Natural killer cell treated with Interleukin-12 subunit alpha and Interleukin-12 subunit beta and Interleukin-15 and Interleukin-18, amount 100 ng/mL, for 72 hours (primary cell): Measurements from ENCODE around the gene ENGASE. TPM values are rescaled to one million over a fixed set of nuclear protein-coding genes. Genes with fewer than 3 reads are reported as not detected.

Experiments used
- ATAC-seq, 2 donors: fragments of 150-1000 bp; cut with Tn5 transposase in 1 of 2; sonication (Bioruptor Pico), chemical (Tn5 transposase) in 1 of 2; 2 replicates each; pipeline ENCODE4 v1.10.0; 2021
- DNase-seq: peaks from one replicate; pipeline ENCODE4 v3.0.0; 2022; ENCODE audit warnings: low spot score
- H3K27ac Mint-ChIP-seq, 2 donors: 1 replicate in 1 of 2; 2 replicates in 1 of 2; pipeline ENCODE4 v1.8.0; 2022; ENCODE audit warnings: mixed read lengths in 2 of 2, mild to moderate bottlenecking in 1 of 2, moderate library complexity in 1 of 2
- H3K27me3 Mint-ChIP-seq, 2 donors: 1 replicate in 1 of 2; 2 replicates in 1 of 2; pipeline ENCODE4 v1.8.0; 2022; ENCODE audit warnings: mixed read lengths in 2 of 2
- H3K36me3 Mint-ChIP-seq: one replicate; pipeline ENCODE4 v1.8.0; 2022; ENCODE audit warnings: mixed read lengths
- H3K4me1 Mint-ChIP-seq, 2 donors: 1 replicate in 1 of 2; 2 replicates in 1 of 2; pipeline ENCODE4 v1.8.0; 2022; ENCODE audit warnings: low read depth in 2 of 2, mixed read lengths in 2 of 2, mild to moderate bottlenecking in 1 of 2
- H3K4me3 Mint-ChIP-seq: one replicate; pipeline ENCODE4 v1.8.0; 2022; ENCODE audit warnings: mixed read lengths
- H3K9me3 Mint-ChIP-seq: 2 replicates; pipeline ENCODE4 v1.8.0; 2022; ENCODE audit warnings: mixed read lengths
- total RNA-seq, 2 donors: library from RNA; stranded (reverse); gene quantifications; one replicate each; pipeline ENCODE4 v1.2.3, GENCODE V29; 2022

ENGASE gene
- total RNA-seq, 2 donors from 2014 or later, result 37.2 to 54.2 TPM

DNA sequence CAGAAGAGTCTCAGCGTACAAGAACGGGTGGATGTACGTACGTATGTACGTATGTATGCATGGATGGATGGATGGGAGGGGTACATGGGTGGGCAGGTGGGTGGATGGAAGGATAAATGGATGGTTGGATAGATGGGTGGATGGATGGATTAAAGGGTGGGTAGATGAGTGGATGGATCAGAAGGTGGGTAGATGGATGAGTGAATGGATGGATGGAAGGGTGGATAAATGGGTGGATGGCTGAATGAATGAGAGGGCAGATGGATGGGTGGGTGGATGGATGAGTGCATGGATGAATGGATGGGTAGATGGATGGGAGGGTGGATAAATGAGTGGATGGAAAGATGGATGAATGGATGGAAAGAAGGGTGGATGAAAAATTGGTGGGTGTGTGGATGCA is 45.6 kb downstream of the ENGASE start:
- no peaks in the 10 kb centered on the region for H3K36me3 Mint-ChIP-seq
- H3K4me3 Mint-ChIP-seq, result no peak overlapping the region
- ATAC-seq (no peak), DNase-seq (no peak)
- no peaks in the 10 kb centered on the region for H3K4me1 Mint-ChIP-seq
- H3K27ac Mint-ChIP-seq, result no peak overlapping the region
- H3K9me3 Mint-ChIP-seq, result no peaks in the 10 kb centered on the region
- peaks cover 0 to 2% of the 10 kb centered on the region in 2 donors for H3K27me3 Mint-ChIP-seq

- no peak for DNase-seq
- no peak overlapping the region for H3K4me3 Mint-ChIP-seq
- ATAC-seq, result no peak
- H3K4me1 Mint-ChIP-seq, result no peaks in the 10 kb centered on the region
- no peaks in the 10 kb centered on the region for H3K9me3 Mint-ChIP-seq
- no peak overlapping the region for H3K27ac Mint-ChIP-seq
- no peaks in the 10 kb centered on the region for H3K36me3 Mint-ChIP-seq
- H3K27me3 Mint-ChIP-seq, result peaks cover 0 to 4% of the 10 kb centered on the region in 2 donors
Observed at GRCh38 chr17:79123988-79124387, 49.4 kb downstream of the ENGASE start.

GRCh38 chr17:79124513-79125209 is 50.0 kb downstream of the ENGASE start:
- ATAC-seq (no peak), DNase-seq (no peak)
- Mint-ChIP-seq H3K9me3 (no peaks in the 10 kb centered on the region), H3K27me3 (peaks cover 0 to 4% of the 10 kb centered on the region in 2 donors), H3K36me3 (no peaks in the 10 kb centered on the region), H3K4me3 (no peak overlapping the region), H3K27ac (no peak overlapping the region), H3K4me1 (no peaks in the 10 kb centered on the region)

GRCh38 chr17:79125503-79125902 is 50.9 kb downstream of the ENGASE start:
- no peak for DNase-seq
- ATAC-seq, result no peak
- peaks cover 0 to 4% of the 10 kb centered on the region in 2 donors for H3K27me3 Mint-ChIP-seq
- no peak overlapping the region for H3K4me3 Mint-ChIP-seq
- H3K36me3 Mint-ChIP-seq, result no peaks in the 10 kb centered on the region
- no peaks in the 10 kb centered on the region for H3K4me1 Mint-ChIP-seq
- H3K27ac Mint-ChIP-seq, result no peak overlapping the region
- no peaks in the 10 kb centered on the region for H3K9me3 Mint-ChIP-seq

GRCh38 chr17:79126139-79126538 is 51.5 kb downstream of the ENGASE start:
- Mint-ChIP-seq H3K4me3 (no peak overlapping the region), H3K36me3 (no peaks in the 10 kb centered on the region), H3K9me3 (no peaks in the 10 kb centered on the region), H3K4me1 (no peaks in the 10 kb centered on the region), H3K27ac (no peak overlapping the region), H3K27me3 (peaks cover 0 to 4% of the 10 kb centered on the region in 2 donors)
- no peak for ATAC-seq
- no peak for DNase-seq

- Mint-ChIP-seq H3K36me3 (no peaks in the 10 kb centered on the region), H3K27ac (no peak overlapping the region), H3K4me1 (no peaks in the 10 kb centered on the region), H3K9me3 (no peaks in the 10 kb centered on the region), H3K27me3 (peaks cover 0 to 4% of the 10 kb centered on the region in 2 donors), H3K4me3 (no peak overlapping the region)
- no peak for ATAC-seq
- DNase-seq, result no peak
Observed at GRCh38 chr17:79127534-79128135, 53.0 kb downstream of the ENGASE start.

- Mint-ChIP-seq H3K27me3 (peaks cover 0 to 4% of the 10 kb centered on the region in 2 donors), H3K9me3 (no peaks in the 10 kb centered on the region), H3K36me3 (no peaks in the 10 kb centered on the region), H3K4me3 (no peak overlapping the region), H3K27ac (no peak overlapping the region), H3K4me1 (no peaks in the 10 kb centered on the region)
- DNase-seq (no peak), ATAC-seq (no peak)
Observed at GRCh38 chr17:79129523-79129922, 54.9 kb downstream of the ENGASE start.

DNA sequence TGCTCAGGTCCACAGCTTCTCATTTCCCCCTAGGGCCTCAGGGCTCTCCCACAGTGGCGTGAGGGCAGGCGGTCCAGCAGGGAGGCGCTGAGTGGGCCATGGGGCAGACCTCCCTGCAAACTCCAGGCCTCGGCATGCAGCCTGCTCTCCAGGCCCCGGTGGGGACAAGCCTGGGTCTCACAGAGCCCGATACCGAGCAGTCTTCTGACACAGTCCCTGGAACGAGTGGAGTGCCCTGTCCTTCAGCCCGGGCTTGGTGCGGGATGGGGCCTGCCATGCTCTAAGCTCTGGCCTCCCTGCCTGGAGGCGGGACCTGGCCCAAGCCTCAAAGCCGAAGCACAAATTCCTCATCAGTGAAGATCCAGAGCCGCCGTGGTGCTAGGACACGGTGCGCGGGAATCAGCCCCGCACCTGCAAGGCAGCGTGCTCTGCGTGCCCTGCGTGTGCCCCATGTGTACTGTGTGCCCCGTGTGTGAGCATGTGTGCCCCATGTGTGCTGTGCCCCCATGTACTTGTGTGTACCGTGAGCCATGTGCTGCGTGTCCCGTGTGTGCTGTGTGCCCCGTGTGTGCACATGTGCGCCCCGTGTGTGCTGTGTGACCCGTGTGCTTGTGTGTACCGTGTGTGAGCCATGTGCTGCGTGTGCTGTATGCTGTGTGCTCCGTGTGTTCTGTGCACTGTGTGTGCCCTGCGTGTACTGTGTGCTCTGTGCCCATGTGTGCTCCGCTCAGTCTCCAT is 56.1 kb downstream of the ENGASE start:
- no peak for DNase-seq
- H3K4me1 Mint-ChIP-seq, result no peaks in the 10 kb centered on the region
- ATAC-seq, result no peak
- H3K9me3 Mint-ChIP-seq, result no peaks in the 10 kb centered on the region
- no peak overlapping the region for H3K27ac Mint-ChIP-seq
- H3K4me3 Mint-ChIP-seq, result no peak overlapping the region
- H3K27me3 Mint-ChIP-seq, result peaks cover 0 to 4% of the 10 kb centered on the region in 2 donors
- no peaks in the 10 kb centered on the region for H3K36me3 Mint-ChIP-seq

GRCh38 chr17:79131274-79131635 is 56.6 kb downstream of the ENGASE start:
- peaks cover 0 to 4% of the 10 kb centered on the region in 2 donors for H3K27me3 Mint-ChIP-seq
- no peaks in the 10 kb centered on the region for H3K9me3 Mint-ChIP-seq
- DNase-seq (no peak), ATAC-seq (no peak)
- no peak overlapping the region for H3K4me3 Mint-ChIP-seq
- H3K4me1 Mint-ChIP-seq, result no peaks in the 10 kb centered on the region
- H3K36me3 Mint-ChIP-seq, result no peaks in the 10 kb centered on the region
- H3K27ac Mint-ChIP-seq, result no peak overlapping the region

DNA sequence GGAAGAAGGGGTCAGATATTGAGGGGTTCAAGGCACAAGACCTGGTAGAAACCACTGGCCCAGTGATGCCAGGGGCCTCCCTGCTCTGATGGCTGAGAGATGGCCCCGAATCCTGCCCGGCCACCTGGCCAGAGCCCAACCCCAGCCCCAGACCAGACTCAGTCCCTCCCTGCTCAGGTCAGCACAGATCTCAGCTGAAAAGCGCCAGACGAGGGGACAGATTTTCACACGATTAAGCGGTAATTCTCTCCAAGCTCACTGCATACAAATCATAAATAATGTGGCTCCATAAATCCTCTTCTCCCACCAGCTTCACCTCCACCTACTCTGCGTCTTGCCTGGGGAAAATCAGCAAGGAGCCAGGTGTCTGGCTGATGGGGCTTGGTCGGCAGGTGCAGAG is 57.1 kb downstream of the ENGASE start:
- Mint-ChIP-seq H3K4me3 (no peak overlapping the region), H3K36me3 (no peaks in the 10 kb centered on the region), H3K9me3 (no peaks in the 10 kb centered on the region), H3K27me3 (peaks cover 0 to 4% of the 10 kb centered on the region in 2 donors), H3K4me1 (no peaks in the 10 kb centered on the region), H3K27ac (no peak overlapping the region)
- ATAC-seq (no peak), DNase-seq (no peak)

GRCh38 chr17:79132271-79133064 is 57.8 kb downstream of the ENGASE start:
- Mint-ChIP-seq H3K27me3 (no peaks in the 10 kb centered on the region), H3K4me3 (no peak overlapping the region), H3K9me3 (no peaks in the 10 kb centered on the region), H3K27ac (no peak overlapping the region), H3K36me3 (no peaks in the 10 kb centered on the region), H3K4me1 (no peaks in the 10 kb centered on the region)
- DNase-seq (no peak), ATAC-seq (no peak)

DNA sequence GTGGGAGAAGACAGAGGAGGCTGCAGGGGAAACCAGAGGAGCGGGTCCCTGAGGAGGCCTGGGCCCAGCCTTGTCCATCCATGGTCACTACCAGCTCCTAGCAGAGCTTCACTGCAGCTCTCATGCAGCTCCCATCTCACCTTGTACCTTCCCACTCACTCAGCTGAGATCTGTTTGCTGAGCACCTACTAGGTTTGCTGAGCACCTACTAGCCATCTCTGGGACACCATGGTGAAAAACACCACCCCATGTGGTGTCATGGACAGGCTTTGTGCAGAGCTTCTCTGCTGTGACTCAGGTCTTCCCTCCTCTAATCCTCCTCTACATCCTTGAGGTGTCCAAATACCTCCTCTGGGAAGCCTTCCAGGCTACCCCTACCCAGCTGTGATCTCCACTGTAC is 58.6 kb downstream of the ENGASE start:
- peaks cover 0 to under 1% of the 10 kb centered on the region in 2 donors for H3K27me3 Mint-ChIP-seq
- H3K9me3 Mint-ChIP-seq, result no peaks in the 10 kb centered on the region
- H3K4me1 Mint-ChIP-seq, result no peaks in the 10 kb centered on the region
- no peak overlapping the region for H3K27ac Mint-ChIP-seq
- ATAC-seq, result no peak
- H3K36me3 Mint-ChIP-seq, result no peaks in the 10 kb centered on the region
- H3K4me3 Mint-ChIP-seq, result no peak overlapping the region
- no peak for DNase-seq

- no peaks in the 10 kb centered on the region for H3K4me1 Mint-ChIP-seq
- H3K27me3 Mint-ChIP-seq, result peaks cover 0 to 2% of the 10 kb centered on the region in 2 donors
- DNase-seq, result no peak
- no peak overlapping the region for H3K27ac Mint-ChIP-seq
- H3K36me3 Mint-ChIP-seq, result no peaks in the 10 kb centered on the region
- no peak for ATAC-seq
- no peaks in the 10 kb centered on the region for H3K9me3 Mint-ChIP-seq
- H3K4me3 Mint-ChIP-seq, result no peak overlapping the region
Observed at GRCh38 chr17:79133985-79134384, 59.4 kb downstream of the ENGASE start.

DNA sequence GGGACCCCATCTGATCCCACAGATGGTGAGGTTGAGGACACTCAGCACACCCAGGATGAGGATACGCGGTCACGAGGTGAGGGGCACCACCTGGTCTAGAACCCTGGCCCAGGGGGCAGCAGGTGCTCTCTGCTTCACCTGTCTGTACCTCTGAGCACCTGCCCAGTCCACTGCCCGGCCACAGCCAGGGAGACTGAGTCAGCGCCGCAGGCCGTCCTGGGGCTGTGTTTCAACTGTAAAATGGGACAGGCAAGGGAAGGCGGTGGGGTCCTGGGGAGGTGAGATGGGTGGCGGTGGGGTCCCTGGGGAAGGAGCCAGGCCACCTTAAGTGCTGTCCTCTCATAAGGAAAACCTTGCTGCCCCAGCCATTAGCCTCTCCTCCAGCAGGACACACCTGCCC is 60.4 kb downstream of the ENGASE start:
- ATAC-seq, result no peak
- no peak overlapping the region for H3K27ac Mint-ChIP-seq

More for the DNA sequence above, 60.4 kb downstream of the ENGASE start:
- Mint-ChIP-seq H3K4me1 (no peaks in the 10 kb centered on the region), H3K9me3 (no peaks in the 10 kb centered on the region), H3K27me3 (peaks cover 0 to 2% of the 10 kb centered on the region in 2 donors), H3K4me3 (no peak overlapping the region), H3K36me3 (no peaks in the 10 kb centered on the region)
- no peak for DNase-seq
